DOHH2 (cell line): ENCODE measurements around the gene GPC5.

Experiments used
- CTCF ChIP-seq: fragments of 200-600 bp; sonication (generic); IDR thresholded peaks from one replicate; pipeline ENCODE4 v1.5.1; 2014; ENCODE audit warnings: antibody characterized with exemption, mild to moderate bottlenecking, low read depth, low read length; ENCODE audit not compliant: poor library complexity, severe bottlenecking
- EZH2phosphoT487 ChIP-seq: fragments of 200-600 bp; sonication (generic); IDR thresholded peaks from 2 replicates; pipeline ENCODE4 v1.6.1; 2017; ENCODE audit warnings: borderline replicate concordance, mild to moderate bottlenecking, antibody characterized with exemption, low read length, moderate library complexity, mixed read lengths

DNA sequence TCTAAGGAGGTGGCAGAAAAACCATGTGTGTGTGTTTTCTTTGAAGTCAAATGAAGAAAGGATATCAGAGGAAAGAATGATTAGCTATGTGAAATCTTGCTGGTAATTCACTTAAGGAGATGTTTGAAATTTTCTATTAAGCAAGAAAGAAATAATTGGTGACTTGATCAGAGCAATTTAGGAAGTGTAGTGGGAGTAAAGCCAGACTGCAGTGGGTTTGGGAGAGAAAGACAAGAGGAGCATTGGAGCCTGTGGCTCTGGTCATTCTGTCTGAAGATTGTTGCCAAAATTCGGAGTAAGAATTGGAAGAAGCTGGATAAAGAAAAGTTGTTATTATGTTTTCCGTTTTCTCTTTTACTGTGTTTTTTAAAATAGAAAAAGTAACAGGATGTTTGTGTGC is 640.5 kb downstream of the GPC5 start:
- no peak for TF ChIP-seq CTCF
- TF ChIP-seq EZH2phosphoT487: no peak
